Osteocyte (in vitro differentiated cells): ENCODE data around the gene TTC33. TPM values are rescaled to one million over a fixed set of nuclear protein-coding genes. Genes with fewer than 3 reads are reported as not detected.

Experiments
- DNase-seq: peaks from one replicate; pipeline ENCODE4 v3.0.0; 2021; ENCODE audit warnings: mixed read lengths; ENCODE audit not compliant: unreplicated experiment; ENCODE audit errors: extremely low spot score
- H3K27ac Mint-ChIP-seq: one replicate; pipeline ENCODE4 v1.8.0; 2021; ENCODE audit warnings: mild to moderate bottlenecking, mixed read lengths; ENCODE audit not compliant: unreplicated experiment
- H3K27me3 Mint-ChIP-seq: one replicate; pipeline ENCODE4 v1.8.0; 2021; ENCODE audit warnings: mixed read lengths; ENCODE audit not compliant: unreplicated experiment
- H3K36me3 Mint-ChIP-seq: one replicate; pipeline ENCODE4 v1.8.0; 2021; ENCODE audit warnings: mixed read lengths; ENCODE audit not compliant: unreplicated experiment
- H3K4me1 Mint-ChIP-seq: one replicate; pipeline ENCODE4 v1.8.0; 2021; ENCODE audit warnings: mixed read lengths; ENCODE audit not compliant: unreplicated experiment
- H3K4me3 Mint-ChIP-seq: one replicate; pipeline ENCODE4 v1.8.0; 2021; ENCODE audit warnings: mild to moderate bottlenecking, moderate library complexity, mixed read lengths; ENCODE audit not compliant: unreplicated experiment
- H3K9me3 Mint-ChIP-seq: one replicate; pipeline ENCODE4 v1.8.0; 2021; ENCODE audit warnings: mixed read lengths; ENCODE audit not compliant: unreplicated experiment
- total RNA-seq: library from RNA; stranded (reverse); gene quantifications from 2 replicates; pipeline ENCODE4 v1.2.1, GENCODE V29; 2021
- TF ChIP-seq, protein P1 (sequence below): fragments of 200-600 bp; sonication (generic); IDR thresholded peaks from 2 replicates; pipeline ENCODE4 v1.5.0; 2021; ENCODE audit warnings: antibody characterized with exemption, mild to moderate bottlenecking, moderate library complexity

Gene TTC33
- total RNA-seq, 1 donor from 2014 or later = 18.1 TPM

GRCh38 chr5:40585537-40586267, 170.1 kb downstream of the TTC33 start:
- H3K27me3 Mint-ChIP-seq = no peaks in the 10 kb centered on the region
- H3K9me3 Mint-ChIP-seq = no peaks in the 10 kb centered on the region
- H3K27ac Mint-ChIP-seq = no peak overlapping the region
- peaks cover 11% of the 10 kb centered on the region for H3K4me1 Mint-ChIP-seq
- no peak overlapping the region for H3K4me3 Mint-ChIP-seq
- TF ChIP-seq, protein P1, sequence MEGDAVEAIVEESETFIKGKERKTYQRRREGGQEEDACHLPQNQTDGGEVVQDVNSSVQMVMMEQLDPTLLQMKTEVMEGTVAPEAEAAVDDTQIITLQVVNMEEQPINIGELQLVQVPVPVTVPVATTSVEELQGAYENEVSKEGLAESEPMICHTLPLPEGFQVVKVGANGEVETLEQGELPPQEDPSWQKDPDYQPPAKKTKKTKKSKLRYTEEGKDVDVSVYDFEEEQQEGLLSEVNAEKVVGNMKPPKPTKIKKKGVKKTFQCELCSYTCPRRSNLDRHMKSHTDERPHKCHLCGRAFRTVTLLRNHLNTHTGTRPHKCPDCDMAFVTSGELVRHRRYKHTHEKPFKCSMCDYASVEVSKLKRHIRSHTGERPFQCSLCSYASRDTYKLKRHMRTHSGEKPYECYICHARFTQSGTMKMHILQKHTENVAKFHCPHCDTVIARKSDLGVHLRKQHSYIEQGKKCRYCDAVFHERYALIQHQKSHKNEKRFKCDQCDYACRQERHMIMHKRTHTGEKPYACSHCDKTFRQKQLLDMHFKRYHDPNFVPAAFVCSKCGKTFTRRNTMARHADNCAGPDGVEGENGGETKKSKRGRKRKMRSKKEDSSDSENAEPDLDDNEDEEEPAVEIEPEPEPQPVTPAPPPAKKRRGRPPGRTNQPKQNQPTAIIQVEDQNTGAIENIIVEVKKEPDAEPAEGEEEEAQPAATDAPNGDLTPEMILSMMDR = no peak
- DNase-seq = no peak
- no peaks in the 10 kb centered on the region for H3K36me3 Mint-ChIP-seq

DNA sequence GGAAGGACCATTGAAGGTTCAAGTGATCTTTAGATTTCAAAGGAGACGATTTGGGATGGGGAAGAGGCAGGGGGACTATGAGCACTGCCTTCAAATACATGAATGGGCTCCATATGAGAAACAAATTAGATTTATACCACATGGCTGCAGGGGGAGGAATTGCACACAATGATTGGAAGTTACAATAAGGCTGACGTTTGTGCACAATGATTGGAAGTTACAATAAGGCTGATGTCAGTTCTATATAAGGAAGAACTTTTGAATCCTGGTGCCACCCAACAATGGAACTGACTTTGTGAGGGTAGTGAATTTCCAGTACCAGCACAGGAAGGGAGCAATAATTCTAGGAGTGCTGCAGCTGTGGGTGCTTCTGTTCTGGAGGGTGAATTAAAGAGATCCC, 171.7 kb downstream of the TTC33 start:
- H3K4me3 Mint-ChIP-seq = no peak overlapping the region
- no peaks in the 10 kb centered on the region for H3K9me3 Mint-ChIP-seq
- H3K4me1 Mint-ChIP-seq = peaks cover 23% of the 10 kb centered on the region
- no peak overlapping the region for H3K27ac Mint-ChIP-seq
- H3K36me3 Mint-ChIP-seq = no peaks in the 10 kb centered on the region
- TF ChIP-seq, protein P1 = no peak
- H3K27me3 Mint-ChIP-seq = no peaks in the 10 kb centered on the region
- no peak for DNase-seq

DNA sequence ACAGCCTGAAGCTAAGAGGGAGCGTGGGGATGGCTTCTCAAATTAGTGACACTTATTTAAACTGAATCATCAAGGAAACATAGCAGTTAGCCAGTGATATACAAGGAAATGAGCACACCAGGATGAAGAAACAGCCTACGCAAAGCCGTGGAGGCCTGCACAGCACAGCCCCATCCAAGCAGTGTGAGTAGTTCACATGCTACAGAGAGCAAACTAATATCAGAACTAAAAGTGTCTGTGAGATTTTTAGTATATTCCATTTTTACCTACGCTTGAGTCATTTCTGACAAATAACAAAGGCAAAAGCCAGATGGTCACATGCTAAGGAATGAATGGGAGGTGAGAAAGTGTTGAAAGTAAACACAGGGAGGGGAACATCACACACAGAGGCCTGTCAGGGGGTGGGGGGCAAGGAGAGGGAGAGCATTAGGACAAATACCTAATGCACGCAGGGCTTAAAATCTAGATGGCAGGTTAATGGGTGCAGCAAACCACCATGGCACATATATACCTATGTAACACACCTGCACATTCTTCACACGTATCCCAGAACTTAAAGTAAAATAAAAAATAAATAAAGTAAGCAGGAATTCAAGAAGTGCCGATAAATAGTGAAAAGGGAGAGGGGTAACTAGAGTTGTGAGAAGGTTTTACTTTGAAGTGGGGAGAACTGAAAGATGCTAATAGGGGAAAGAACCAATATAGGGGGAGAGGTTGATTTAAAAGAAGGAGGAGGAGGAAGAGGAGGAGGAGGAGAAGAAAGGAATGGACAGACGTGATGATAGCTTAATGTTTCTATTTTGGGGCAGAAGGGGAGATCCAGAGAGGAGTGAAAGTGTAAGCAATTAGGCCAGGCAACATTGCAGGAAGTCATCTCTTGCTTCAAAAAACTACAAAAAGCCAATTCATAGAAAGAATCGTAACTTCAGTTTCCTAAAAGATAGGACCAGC, 177.0 kb downstream of the TTC33 start:
- no peaks in the 10 kb centered on the region for H3K36me3 Mint-ChIP-seq
- no peaks in the 10 kb centered on the region for H3K27me3 Mint-ChIP-seq
- no peak overlapping the region for H3K27ac Mint-ChIP-seq
- H3K4me3 Mint-ChIP-seq = no peak overlapping the region
- H3K9me3 Mint-ChIP-seq = no peaks in the 10 kb centered on the region
- no peak for DNase-seq
- TF ChIP-seq, protein P1 = no peak
- H3K4me1 Mint-ChIP-seq = peaks cover 26% of the 10 kb centered on the region

GRCh38 chr5:40577718-40578117, 178.0 kb downstream of the TTC33 start:
- Mint-ChIP-seq H3K36me3 (no peaks in the 10 kb centered on the region), H3K27me3 (no peaks in the 10 kb centered on the region), H3K9me3 (no peaks in the 10 kb centered on the region), H3K27ac (no peak overlapping the region), H3K4me1 (peaks cover 35% of the 10 kb centered on the region), H3K4me3 (no peak overlapping the region)
- TF ChIP-seq, protein P1 = no peak
- DNase-seq = no peak

GRCh38 chr5:40575921-40576320, 179.8 kb downstream of the TTC33 start:
- H3K4me1 Mint-ChIP-seq = peaks cover 52% of the 10 kb centered on the region
- H3K27ac Mint-ChIP-seq = no peak overlapping the region
- TF ChIP-seq, protein P1 = no peak
- H3K4me3 Mint-ChIP-seq = no peak overlapping the region
- no peaks in the 10 kb centered on the region for H3K9me3 Mint-ChIP-seq
- DNase-seq = no peak
- no peaks in the 10 kb centered on the region for H3K27me3 Mint-ChIP-seq
- no peaks in the 10 kb centered on the region for H3K36me3 Mint-ChIP-seq
